ENCODE data around the gene TNN.
"Not testable (repeated sequence)": the region's sequence is repeated elsewhere in the genome, so short reads cannot be mapped to it uniquely, and the experiment has no call there.

The TNN gene

DNA sequence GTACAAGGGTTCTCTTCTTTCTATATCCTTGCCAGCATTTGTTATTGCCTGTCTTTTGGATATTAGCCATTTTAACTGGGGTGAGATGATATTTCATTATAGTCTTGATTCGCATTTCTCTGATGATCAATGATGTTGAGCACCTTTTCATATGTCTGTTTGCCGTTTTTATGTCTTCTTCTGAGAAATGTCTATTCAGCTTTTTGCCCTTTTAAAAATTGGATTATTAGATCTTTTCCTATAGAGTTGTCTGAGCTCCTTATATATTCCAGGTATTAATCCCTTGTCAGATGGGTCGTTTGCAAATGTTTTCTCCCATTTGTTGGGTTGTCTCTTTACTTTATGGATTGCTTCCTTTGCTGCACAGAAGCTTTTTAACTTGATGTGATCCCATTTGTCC is 25.0 kb upstream of the TNN start:
- Histone ChIP-seq H4K20me1 (ENCODE audit: insufficient read depth, low read length, poor library complexity, severe bottlenecking) (no peaks in the 10 kb centered on the region), H3K9me2 (replicated peaks; ENCODE audit: low read depth, low read length) (no peaks in the 10 kb centered on the region), H3K9me3 (ENCODE audit: insufficient read depth, low read depth, low read length) (no peaks in the 10 kb centered on the region), H2AFZ (ENCODE audit: low read length) (no peak overlapping the region), H3F3A (ENCODE audit: low read depth) (no peaks in the 10 kb centered on the region), H3K4me1 (ENCODE audit: insufficient read depth, low read length, poor library complexity, severe bottlenecking) (no peaks in the 10 kb centered on the region), H3K9ac (ENCODE audit: low read depth, low read length, poor library complexity, severe bottlenecking) (no peak overlapping the region), H3K27me3 (ENCODE audit: insufficient read depth, low read length, poor library complexity, severe bottlenecking) (no peaks in the 10 kb centered on the region), H3K4me3 (ENCODE audit: low read length, poor library complexity, severe bottlenecking) (no peak overlapping the region), H3K36me3 (ENCODE audit: insufficient read depth, low read length) (no peaks in the 10 kb centered on the region), H3K79me2 (ENCODE audit: insufficient read depth, low read length) (no peaks in the 10 kb centered on the region), H3K4me2 (ENCODE audit: low read depth, low read length, poor library complexity, severe bottlenecking) (no peak overlapping the region)
- TF ChIP-seq, protein P1, sequence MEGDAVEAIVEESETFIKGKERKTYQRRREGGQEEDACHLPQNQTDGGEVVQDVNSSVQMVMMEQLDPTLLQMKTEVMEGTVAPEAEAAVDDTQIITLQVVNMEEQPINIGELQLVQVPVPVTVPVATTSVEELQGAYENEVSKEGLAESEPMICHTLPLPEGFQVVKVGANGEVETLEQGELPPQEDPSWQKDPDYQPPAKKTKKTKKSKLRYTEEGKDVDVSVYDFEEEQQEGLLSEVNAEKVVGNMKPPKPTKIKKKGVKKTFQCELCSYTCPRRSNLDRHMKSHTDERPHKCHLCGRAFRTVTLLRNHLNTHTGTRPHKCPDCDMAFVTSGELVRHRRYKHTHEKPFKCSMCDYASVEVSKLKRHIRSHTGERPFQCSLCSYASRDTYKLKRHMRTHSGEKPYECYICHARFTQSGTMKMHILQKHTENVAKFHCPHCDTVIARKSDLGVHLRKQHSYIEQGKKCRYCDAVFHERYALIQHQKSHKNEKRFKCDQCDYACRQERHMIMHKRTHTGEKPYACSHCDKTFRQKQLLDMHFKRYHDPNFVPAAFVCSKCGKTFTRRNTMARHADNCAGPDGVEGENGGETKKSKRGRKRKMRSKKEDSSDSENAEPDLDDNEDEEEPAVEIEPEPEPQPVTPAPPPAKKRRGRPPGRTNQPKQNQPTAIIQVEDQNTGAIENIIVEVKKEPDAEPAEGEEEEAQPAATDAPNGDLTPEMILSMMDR (conservative IDR thresholded peaks at IDR 0.05; ENCODE audit: low read length), result no peak
- no peak for TF ChIP-seq EZH2phosphoT487 (IDR thresholded peaks at IDR 0.05; ENCODE audit: borderline replicate concordance)

DNA sequence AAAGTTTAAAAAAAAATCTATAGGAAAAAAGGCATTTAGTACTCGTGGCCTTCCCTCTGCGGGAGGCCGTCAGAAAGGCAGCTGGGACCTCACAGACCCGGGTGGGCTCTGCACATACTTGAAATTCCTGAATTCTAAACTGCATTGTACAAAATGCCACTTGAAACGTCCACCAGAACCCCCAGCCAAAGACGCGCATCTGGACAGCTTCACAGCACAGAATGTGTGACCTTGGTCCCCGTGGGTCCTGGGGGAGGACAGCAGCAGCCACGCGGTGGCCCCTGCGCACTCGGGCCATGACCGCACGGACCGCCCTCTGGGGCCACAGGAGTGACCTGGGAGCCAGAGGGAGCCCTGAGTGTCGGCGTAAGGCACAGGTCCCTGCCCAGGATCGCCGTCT is 23.8 kb upstream of the TNN start:
- Histone ChIP-seq H3K9me2 (replicated peaks; ENCODE audit: low read depth, low read length) (no peaks in the 10 kb centered on the region), H3K4me2 (ENCODE audit: low read depth, low read length, poor library complexity, severe bottlenecking) (no peak overlapping the region), H3K9me3 (ENCODE audit: insufficient read depth, low read depth, low read length) (no peaks in the 10 kb centered on the region), H3K79me2 (ENCODE audit: insufficient read depth, low read length) (no peaks in the 10 kb centered on the region), H3K9ac (ENCODE audit: low read depth, low read length, poor library complexity, severe bottlenecking) (no peak overlapping the region), H3K36me3 (ENCODE audit: insufficient read depth, low read length) (no peaks in the 10 kb centered on the region), H3K4me1 (ENCODE audit: insufficient read depth, low read length, poor library complexity, severe bottlenecking) (no peaks in the 10 kb centered on the region), H3K4me3 (ENCODE audit: low read length, poor library complexity, severe bottlenecking) (no peak overlapping the region), H3F3A (ENCODE audit: low read depth) (no peaks in the 10 kb centered on the region), H3K27me3 (ENCODE audit: insufficient read depth, low read length, poor library complexity, severe bottlenecking) (no peaks in the 10 kb centered on the region), H4K20me1 (ENCODE audit: insufficient read depth, low read length, poor library complexity, severe bottlenecking) (no peaks in the 10 kb centered on the region), H2AFZ (ENCODE audit: low read length) (no peak overlapping the region)
- TF ChIP-seq, protein P1 (conservative IDR thresholded peaks at IDR 0.05; ENCODE audit: low read length), result no peak
- no peak for TF ChIP-seq EZH2phosphoT487 (IDR thresholded peaks at IDR 0.05; ENCODE audit: borderline replicate concordance)

DNA sequence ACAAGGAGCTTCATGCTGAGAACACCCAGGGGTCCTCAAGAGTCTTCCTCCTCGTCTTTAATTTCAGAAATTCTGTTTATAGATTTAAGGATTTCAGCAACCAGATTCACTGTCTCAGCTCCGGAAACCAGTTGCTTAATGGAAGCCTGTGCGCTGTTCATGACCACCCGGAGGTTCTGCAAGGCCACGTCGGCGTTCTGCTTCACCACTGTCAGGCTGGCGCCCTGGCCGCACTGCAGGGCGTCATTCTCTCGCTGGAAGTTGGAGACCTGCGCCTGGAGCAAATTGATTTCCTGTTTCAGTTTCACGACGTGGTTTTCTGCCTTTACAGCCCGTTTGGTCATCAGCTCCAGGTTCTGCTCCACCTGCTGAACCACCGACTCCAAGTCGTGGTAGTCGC is 23.0 kb upstream of the TNN start:
- not testable (repeated sequence) for H3K9me3 ChIP-seq (ENCODE audit: insufficient read depth, low read depth, low read length); H3K4me3 ChIP-seq (ENCODE audit: low read length, poor library complexity, severe bottlenecking); H3K27me3 ChIP-seq (ENCODE audit: insufficient read depth, low read length, poor library complexity, severe bottlenecking); H3K36me3 ChIP-seq (ENCODE audit: insufficient read depth, low read length); H3K4me1 ChIP-seq (ENCODE audit: insufficient read depth, low read length, poor library complexity, severe bottlenecking); H3K9ac ChIP-seq (ENCODE audit: low read depth, low read length, poor library complexity, severe bottlenecking); H4K20me1 ChIP-seq (ENCODE audit: insufficient read depth, low read length, poor library complexity, severe bottlenecking); H3F3A ChIP-seq (ENCODE audit: low read depth); H3K9me2 ChIP-seq (replicated peaks; ENCODE audit: low read depth, low read length); H3K79me2 ChIP-seq (ENCODE audit: insufficient read depth, low read length); H3K4me2 ChIP-seq (ENCODE audit: low read depth, low read length, poor library complexity, severe bottlenecking); H2AFZ ChIP-seq (ENCODE audit: low read length)

DNA sequence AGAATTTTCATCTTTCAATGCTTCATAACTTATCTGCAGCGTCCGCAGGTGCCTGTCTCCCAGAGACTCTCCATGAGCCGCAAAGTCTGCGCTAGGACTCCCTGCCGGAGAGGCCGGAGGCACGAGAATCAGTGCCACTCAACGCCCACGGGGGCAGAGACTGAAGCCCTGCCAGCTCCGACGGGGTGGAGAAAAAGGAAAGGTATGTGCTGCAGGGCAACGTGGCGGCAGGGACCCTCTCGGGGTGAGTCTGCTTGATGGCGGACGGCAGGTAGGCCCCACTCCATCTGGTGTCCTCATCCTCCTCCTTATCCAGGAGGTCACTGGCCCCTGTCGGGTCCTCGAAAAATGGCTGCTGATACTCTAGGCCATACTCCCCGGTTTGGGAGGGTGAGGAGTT is 22.5 kb upstream of the TNN start:
- H3K9me2 ChIP-seq (replicated peaks; ENCODE audit: low read depth, low read length), result no peaks in the 10 kb centered on the region
- no peak overlapping the region for H3K4me2 ChIP-seq (ENCODE audit: low read depth, low read length, poor library complexity, severe bottlenecking)
- no peaks in the 10 kb centered on the region for H3K79me2 ChIP-seq (ENCODE audit: insufficient read depth, low read length)
- no peaks in the 10 kb centered on the region for H3K36me3 ChIP-seq (ENCODE audit: insufficient read depth, low read length)
- H3K4me3 ChIP-seq (ENCODE audit: low read length, poor library complexity, severe bottlenecking), result no peak overlapping the region
- TF ChIP-seq, protein P1 (conservative IDR thresholded peaks at IDR 0.05; ENCODE audit: low read length), result no peak
- no peak for TF ChIP-seq EZH2phosphoT487 (IDR thresholded peaks at IDR 0.05; ENCODE audit: borderline replicate concordance)
- H3F3A ChIP-seq (ENCODE audit: low read depth), result no peaks in the 10 kb centered on the region
- no peak overlapping the region for H2AFZ ChIP-seq (ENCODE audit: low read length)
- no peaks in the 10 kb centered on the region for H3K4me1 ChIP-seq (ENCODE audit: insufficient read depth, low read length, poor library complexity, severe bottlenecking)
- H3K9ac ChIP-seq (ENCODE audit: low read depth, low read length, poor library complexity, severe bottlenecking), result no peak overlapping the region
- no peaks in the 10 kb centered on the region for H3K27me3 ChIP-seq (ENCODE audit: insufficient read depth, low read length, poor library complexity, severe bottlenecking)
- H4K20me1 ChIP-seq (ENCODE audit: insufficient read depth, low read length, poor library complexity, severe bottlenecking), result no peaks in the 10 kb centered on the region
- H3K9me3 ChIP-seq (ENCODE audit: insufficient read depth, low read depth, low read length), result no peaks in the 10 kb centered on the region
